Measurements from ENCODE around the gene RBMS3.

DNA sequence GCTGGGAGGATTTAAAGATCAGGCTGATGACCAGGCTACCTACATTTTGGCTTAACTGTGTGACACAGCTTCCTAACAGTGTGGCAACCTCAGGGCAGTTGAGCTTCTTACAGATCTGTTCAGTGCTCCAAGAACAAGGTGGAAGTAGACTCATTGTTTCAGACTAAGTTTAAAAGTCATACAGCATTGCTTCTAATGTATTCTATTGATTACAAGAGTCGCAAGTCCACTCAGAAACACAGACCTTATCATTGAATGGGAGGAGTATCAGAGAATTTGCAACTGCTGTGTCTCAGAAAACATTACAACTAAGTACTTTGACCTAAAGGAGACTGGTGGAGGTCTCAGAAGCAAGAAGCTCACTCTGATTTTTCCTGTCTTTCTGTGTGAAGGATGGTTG, 746.0 kb downstream of the RBMS3 start:
- TF ChIP-seq, protein P1, sequence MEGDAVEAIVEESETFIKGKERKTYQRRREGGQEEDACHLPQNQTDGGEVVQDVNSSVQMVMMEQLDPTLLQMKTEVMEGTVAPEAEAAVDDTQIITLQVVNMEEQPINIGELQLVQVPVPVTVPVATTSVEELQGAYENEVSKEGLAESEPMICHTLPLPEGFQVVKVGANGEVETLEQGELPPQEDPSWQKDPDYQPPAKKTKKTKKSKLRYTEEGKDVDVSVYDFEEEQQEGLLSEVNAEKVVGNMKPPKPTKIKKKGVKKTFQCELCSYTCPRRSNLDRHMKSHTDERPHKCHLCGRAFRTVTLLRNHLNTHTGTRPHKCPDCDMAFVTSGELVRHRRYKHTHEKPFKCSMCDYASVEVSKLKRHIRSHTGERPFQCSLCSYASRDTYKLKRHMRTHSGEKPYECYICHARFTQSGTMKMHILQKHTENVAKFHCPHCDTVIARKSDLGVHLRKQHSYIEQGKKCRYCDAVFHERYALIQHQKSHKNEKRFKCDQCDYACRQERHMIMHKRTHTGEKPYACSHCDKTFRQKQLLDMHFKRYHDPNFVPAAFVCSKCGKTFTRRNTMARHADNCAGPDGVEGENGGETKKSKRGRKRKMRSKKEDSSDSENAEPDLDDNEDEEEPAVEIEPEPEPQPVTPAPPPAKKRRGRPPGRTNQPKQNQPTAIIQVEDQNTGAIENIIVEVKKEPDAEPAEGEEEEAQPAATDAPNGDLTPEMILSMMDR (conservative IDR thresholded peaks at IDR 0.05; ENCODE audit: low read depth, low read length): no peak
- no peak for TF ChIP-seq EZH2 (IDR thresholded peaks at IDR 0.05; ENCODE audit: borderline replicate concordance, low read depth, low read length, poor library complexity, severe bottlenecking)

Measured in A673 (cell line).